GM12864 (cell line): ENCODE measurements around the gene ANXA9.
A peak's percentile ranks its signal among the peaks of the same experiment; 100 is the strongest.

ENCODE experiments used
- DNase-seq: peaks from one replicate; pipeline ENCODE4 v3.0.0-alpha.2; 2011; ENCODE audit warnings: low read depth
- H3K4me3 ChIP-seq: 2 replicates; pipeline ENCODE4 v1.5.1; 2011; ENCODE audit warnings: mild to moderate bottlenecking, low read depth, low read length, control low read depth
- CTCF ChIP-seq: IDR thresholded peaks from 2 replicates; pipeline ENCODE4 v1.5.1; 2011; ENCODE audit warnings: low read depth, mild to moderate bottlenecking, moderate library complexity, low read length, control low read depth, inconsistent platforms; ENCODE audit errors: missing control alignments

Gene ANXA9

GRCh38 chr1:151002611-151003010, 20.5 kb downstream of the ANXA9 start:
- H3K4me3 ChIP-seq: no peak overlapping the region
- no peak for DNase-seq
- no peak for TF ChIP-seq CTCF

- no peak for DNase-seq
- no peak for TF ChIP-seq CTCF
- no peak overlapping the region for H3K4me3 ChIP-seq
Observed at GRCh38 chr1:151003180-151003579, 21.1 kb downstream of the ANXA9 start.

- no peak for DNase-seq
- TF ChIP-seq CTCF: no peak
- peak overlapping the region; percentile 56 for H3K4me3 ChIP-seq
Observed at GRCh38 chr1:151005729-151006319, 23.7 kb downstream of the ANXA9 start.

GRCh38 chr1:151006327-151007052, 24.4 kb downstream of the ANXA9 start, which contains the start of gene MINDY1:
TSS of gene MINDY1 (minus strand) at chr1:151006902. CDS start at chr1:151002617, 4,285 bp downstream.
- peak within 1 kb of the TSS; percentile 85 for H3K4me3 ChIP-seq
- peak; percentile 61 for TF ChIP-seq CTCF
- no peak for DNase-seq

- TF ChIP-seq CTCF: no peak
- H3K4me3 ChIP-seq: peak overlapping the region; percentile 85
Observed at GRCh38 chr1:151007853-151008243, 25.8 kb downstream of the ANXA9 start.

GRCh38 chr1:151008244-151009205, 26.4 kb downstream of the ANXA9 start, which contains the start of gene PRUNE1:
TSS of gene PRUNE1 (plus strand) at chr1:151008449. CDS start at chr1:151008633, 184 bp downstream.
- peak; percentile 82 for DNase-seq
- H3K4me3 ChIP-seq: peak within 1 kb of the TSS; percentile 85
- no peak for TF ChIP-seq CTCF

More at GRCh38 chr1:151007853-151008243, 25.8 kb downstream of the ANXA9 start:
- DNase-seq: no peak
